Memory B cell (primary cell): ENCODE measurements around the gene OSBPL1A.

Experiments used
- ATAC-seq: fragments of 150-1000 bp; cut with Tn5 transposase; 2 replicates; pipeline ENCODE4 v1.10.0; 2021; ENCODE audit warnings: low read depth, mild to moderate bottlenecking, moderate library complexity
- DNase-seq, 2 donors: peaks; one replicate each; pipeline ENCODE4 v3.0.0; 2022; ENCODE audit warnings: low spot score in 2 of 2
- H3K27ac Mint-ChIP-seq: one replicate; pipeline ENCODE4 v1.8.0; 2022; ENCODE audit warnings: mild to moderate bottlenecking, moderate library complexity, mixed read lengths
- H3K27me3 Mint-ChIP-seq: one replicate; pipeline ENCODE4 v1.8.0; 2022; ENCODE audit warnings: mixed read lengths
- H3K36me3 Mint-ChIP-seq: one replicate; pipeline ENCODE4 v1.8.0; 2022; ENCODE audit warnings: mild to moderate bottlenecking, mixed read lengths
- H3K4me1 Mint-ChIP-seq: one replicate; pipeline ENCODE4 v1.8.0; 2022; ENCODE audit warnings: mixed read lengths
- H3K4me3 Mint-ChIP-seq: one replicate; pipeline ENCODE4 v1.8.0; 2022; ENCODE audit warnings: mild to moderate bottlenecking, moderate library complexity, mixed read lengths
- H3K9me3 Mint-ChIP-seq: one replicate; pipeline ENCODE4 v1.8.0; 2022; ENCODE audit warnings: mixed read lengths

The OSBPL1A gene

GRCh38 chr18:24199372-24199962, 198.2 kb downstream of the OSBPL1A start:
- ATAC-seq (no peak), DNase-seq (no peak)
- H3K27me3 Mint-ChIP-seq, result peaks cover 2% of the 10 kb centered on the region
- H3K4me3 Mint-ChIP-seq, result no peak overlapping the region
- H3K27ac Mint-ChIP-seq, result no peak overlapping the region
- no peaks in the 10 kb centered on the region for H3K36me3 Mint-ChIP-seq
- H3K9me3 Mint-ChIP-seq, result no peaks in the 10 kb centered on the region
- H3K4me1 Mint-ChIP-seq, result no peaks in the 10 kb centered on the region

GRCh38 chr18:24198461-24198860, 199.2 kb downstream of the OSBPL1A start:
- H3K27ac Mint-ChIP-seq, result no peak overlapping the region

GRCh38 chr18:24197412-24197811, 200.2 kb downstream of the OSBPL1A start:
- ATAC-seq, result no peak
- Mint-ChIP-seq H3K4me3 (no peak overlapping the region), H3K36me3 (no peaks in the 10 kb centered on the region), H3K27ac (no peak overlapping the region), H3K27me3 (peaks cover 2% of the 10 kb centered on the region), H3K4me1 (no peaks in the 10 kb centered on the region), H3K9me3 (no peaks in the 10 kb centered on the region)
- no peak for DNase-seq

More at GRCh38 chr18:24198461-24198860, 199.2 kb downstream of the OSBPL1A start:
- H3K9me3 Mint-ChIP-seq, result no peaks in the 10 kb centered on the region
- DNase-seq (no peak), ATAC-seq (no peak)
- no peaks in the 10 kb centered on the region for H3K4me1 Mint-ChIP-seq
- H3K27me3 Mint-ChIP-seq, result peaks cover 2% of the 10 kb centered on the region
- no peaks in the 10 kb centered on the region for H3K36me3 Mint-ChIP-seq
- H3K4me3 Mint-ChIP-seq, result no peak overlapping the region

- H3K4me1 Mint-ChIP-seq, result no peaks in the 10 kb centered on the region
- no peaks in the 10 kb centered on the region for H3K36me3 Mint-ChIP-seq
- no peak for ATAC-seq
These were observed 200.9 kb downstream of the OSBPL1A start for GRCh38 chr18:24196764-24197163.

GRCh38 chr18:24195296-24196053, 202.1 kb downstream of the OSBPL1A start:
- Mint-ChIP-seq H3K36me3 (no peaks in the 10 kb centered on the region), H3K4me1 (no peaks in the 10 kb centered on the region), H3K9me3 (no peaks in the 10 kb centered on the region), H3K27me3 (peaks cover 9% of the 10 kb centered on the region), H3K4me3 (no peak overlapping the region), H3K27ac (no peak overlapping the region)
- DNase-seq, result no peak
- no peak for ATAC-seq

More at GRCh38 chr18:24196764-24197163, 200.9 kb downstream of the OSBPL1A start:
- Mint-ChIP-seq H3K9me3 (no peaks in the 10 kb centered on the region), H3K4me3 (no peak overlapping the region), H3K27me3 (peaks cover 5% of the 10 kb centered on the region), H3K27ac (no peak overlapping the region)
- no peak for DNase-seq

GRCh38 chr18:24190590-24190989, 207.0 kb downstream of the OSBPL1A start:
- DNase-seq (no peak), ATAC-seq (no peak)
- no peaks in the 10 kb centered on the region for H3K36me3 Mint-ChIP-seq
- H3K4me1 Mint-ChIP-seq, result peaks cover 6% of the 10 kb centered on the region
- H3K27ac Mint-ChIP-seq, result no peak overlapping the region
- H3K27me3 Mint-ChIP-seq, result peaks cover 15% of the 10 kb centered on the region
- H3K9me3 Mint-ChIP-seq, result no peaks in the 10 kb centered on the region
- H3K4me3 Mint-ChIP-seq, result no peak overlapping the region

- Mint-ChIP-seq H3K4me3 (no peak overlapping the region), H3K9me3 (no peaks in the 10 kb centered on the region), H3K36me3 (no peaks in the 10 kb centered on the region), H3K27me3 (peaks cover 15% of the 10 kb centered on the region), H3K4me1 (peaks cover 6% of the 10 kb centered on the region), H3K27ac (no peak overlapping the region)
- DNase-seq (no peak), ATAC-seq (no peak)
These were observed 207.8 kb downstream of the OSBPL1A start for GRCh38 chr18:24189664-24190346.

- DNase-seq, result no peak
- H3K9me3 Mint-ChIP-seq, result no peaks in the 10 kb centered on the region
- H3K36me3 Mint-ChIP-seq, result no peaks in the 10 kb centered on the region
- peaks cover 16% of the 10 kb centered on the region for H3K27me3 Mint-ChIP-seq
- no peak overlapping the region for H3K27ac Mint-ChIP-seq
- ATAC-seq, result peak; percentile 64
- H3K4me3 Mint-ChIP-seq, result no peak overlapping the region
- H3K4me1 Mint-ChIP-seq, result peaks cover 6% of the 10 kb centered on the region
These were observed 208.6 kb downstream of the OSBPL1A start for GRCh38 chr18:24189007-24189528.

- Mint-ChIP-seq H3K27me3 (peaks cover 16% of the 10 kb centered on the region), H3K4me3 (no peak overlapping the region), H3K9me3 (no peaks in the 10 kb centered on the region), H3K36me3 (no peaks in the 10 kb centered on the region), H3K27ac (no peak overlapping the region), H3K4me1 (peaks cover 6% of the 10 kb centered on the region)
- ATAC-seq, result no peak
- no peak for DNase-seq
These were observed 209.5 kb downstream of the OSBPL1A start for GRCh38 chr18:24188120-24188519.

GRCh38 chr18:24187689-24188088, 209.9 kb downstream of the OSBPL1A start:
- H3K27ac Mint-ChIP-seq, result no peak overlapping the region
- no peaks in the 10 kb centered on the region for H3K9me3 Mint-ChIP-seq
- H3K4me3 Mint-ChIP-seq, result no peak overlapping the region
- H3K27me3 Mint-ChIP-seq, result peaks cover 16% of the 10 kb centered on the region
- DNase-seq (no peak), ATAC-seq (no peak)
- H3K4me1 Mint-ChIP-seq, result peaks cover 6% of the 10 kb centered on the region
- no peaks in the 10 kb centered on the region for H3K36me3 Mint-ChIP-seq

GRCh38 chr18:24187049-24187448, 210.6 kb downstream of the OSBPL1A start:
- DNase-seq (no peak), ATAC-seq (peak; percentile 71)
- Mint-ChIP-seq H3K4me3 (peak overlapping the region; percentile 28), H3K36me3 (no peaks in the 10 kb centered on the region), H3K27me3 (peaks cover 15% of the 10 kb centered on the region), H3K27ac (no peak overlapping the region), H3K9me3 (no peaks in the 10 kb centered on the region), H3K4me1 (peaks cover 6% of the 10 kb centered on the region)

- Mint-ChIP-seq H3K27ac (no peak overlapping the region), H3K27me3 (peaks cover 12% of the 10 kb centered on the region), H3K9me3 (no peaks in the 10 kb centered on the region), H3K4me3 (no peak overlapping the region), H3K4me1 (peaks cover 6% of the 10 kb centered on the region), H3K36me3 (no peaks in the 10 kb centered on the region)
- ATAC-seq (no peak), DNase-seq (no peak)
These were observed 211.8 kb downstream of the OSBPL1A start for GRCh38 chr18:24185805-24186204.

- Mint-ChIP-seq H3K27ac (no peak overlapping the region), H3K9me3 (no peaks in the 10 kb centered on the region), H3K36me3 (no peaks in the 10 kb centered on the region), H3K4me3 (no peak overlapping the region), H3K4me1 (peaks cover 10% of the 10 kb centered on the region), H3K27me3 (peaks cover 3% of the 10 kb centered on the region)
- ATAC-seq, result no peak
- DNase-seq, result no peak
These were observed 215.8 kb downstream of the OSBPL1A start for GRCh38 chr18:24181806-24182205.

- H3K9me3 Mint-ChIP-seq, result no peaks in the 10 kb centered on the region
- H3K4me3 Mint-ChIP-seq, result no peak overlapping the region
- H3K36me3 Mint-ChIP-seq, result no peaks in the 10 kb centered on the region
- H3K27ac Mint-ChIP-seq, result no peak overlapping the region
- peaks cover 3% of the 10 kb centered on the region for H3K27me3 Mint-ChIP-seq
- DNase-seq, result no peak
- no peak for ATAC-seq
- peaks cover 13% of the 10 kb centered on the region for H3K4me1 Mint-ChIP-seq
These were observed 217.6 kb downstream of the OSBPL1A start for GRCh38 chr18:24180048-24180447.
